Thyroid gland (tissue), 4 donors: ENCODE results near the gene ARMC3.

Experiments used
- CTCF ChIP-seq, 6 experiments: fragments of 200-600 bp in 3 of 6; fragments of 450-650 bp in 3 of 6; sonication (generic) in 3 of 6; IDR thresholded peaks; one replicate each; pipeline ENCODE4 v1.5.1; 2016 to 2019; ENCODE audit warnings: antibody characterized with exemption in 6 of 6, mild to moderate bottlenecking in 2 of 6, inconsistent platforms in 1 of 6, moderate library complexity in 1 of 6
- POLR2A ChIP-seq, 2 donors: fragments of 450-650 bp; IDR thresholded peaks; one replicate each; pipeline ENCODE4 v1.6.1; 2017; ENCODE audit warnings: antibody characterized with exemption in 2 of 2, mild to moderate bottlenecking in 2 of 2, moderate library complexity in 1 of 2

- no peak for TF ChIP-seq POLR2A (IDR thresholded peaks at IDR 0.05)
- no peak for TF ChIP-seq CTCF (IDR thresholded peaks at IDR 0.05)
These were observed 4.1 kb downstream of the ARMC3 start for GRCh38 chr10:22931948-22932347.
